Fibroblast of skin of right quadriceps (primary cell): ENCODE measurements around the gene NCAM1.
"Not testable (repeated sequence)": the region's sequence is repeated elsewhere in the genome, so short reads cannot be mapped to it uniquely, and the experiment has no call there.

ENCODE experiments used
- DNase-seq: peaks from one replicate; pipeline ENCODE4 v3.0.0-alpha.2; 2013

The NCAM1 gene

DNA sequence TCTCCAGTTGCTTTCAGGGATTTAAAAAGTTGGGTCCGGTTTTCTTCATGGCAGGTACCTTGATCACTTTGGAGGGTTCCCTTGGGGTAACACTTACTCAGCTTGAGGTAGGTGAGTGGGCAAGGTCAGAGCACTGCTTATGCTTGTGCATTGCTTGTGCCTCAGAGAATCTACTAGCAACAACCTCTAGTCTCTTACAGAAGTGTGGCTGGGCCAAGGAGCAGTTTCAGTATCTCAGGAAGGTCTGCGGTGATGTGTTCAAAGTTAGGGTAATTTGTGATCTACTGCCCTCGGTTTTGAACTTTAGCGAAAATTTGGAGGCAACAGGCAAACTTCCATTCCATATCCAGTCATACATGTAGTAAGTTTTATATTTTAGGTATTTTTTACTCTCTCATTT, 62.8 kb downstream of the NCAM1 start:
- DNase-seq, result no peak

DNA sequence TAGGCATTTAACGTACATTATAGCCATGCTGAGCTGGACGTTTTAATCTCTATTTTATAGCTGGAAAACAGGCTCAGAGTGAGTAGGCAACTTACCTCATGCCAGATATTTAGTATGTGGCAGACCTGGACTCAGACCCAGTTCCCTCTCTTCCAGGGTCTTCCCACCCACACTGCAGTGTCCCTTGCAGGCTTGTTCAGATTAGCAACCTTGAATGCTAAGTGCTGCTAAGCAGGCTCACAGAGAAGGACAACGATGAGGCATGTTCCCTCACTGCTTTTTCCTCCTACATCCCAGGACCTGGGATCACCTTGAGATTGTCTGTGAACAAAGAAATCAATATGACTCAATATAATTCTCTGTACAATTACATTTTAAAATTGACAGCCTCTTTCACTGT, 65.6 kb downstream of the NCAM1 start:
- no peak for DNase-seq

DNA sequence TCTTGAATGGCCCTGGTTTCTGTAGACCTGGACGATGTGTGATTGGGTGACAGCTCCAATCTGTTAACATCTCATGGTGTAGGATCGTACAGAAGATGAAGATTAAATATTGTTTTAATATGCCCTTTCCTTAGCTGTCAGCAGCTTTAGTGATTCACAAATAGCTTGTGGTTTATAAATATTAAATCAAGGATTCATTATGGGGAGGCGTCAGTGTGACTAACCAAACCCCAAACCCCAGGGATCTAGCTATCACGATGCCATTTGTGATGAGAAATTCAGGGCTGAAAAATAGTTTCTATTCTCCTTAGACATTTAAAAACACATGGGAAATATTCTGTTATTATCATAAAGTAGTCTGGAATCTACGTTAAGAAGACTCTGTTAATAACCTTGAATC, 73.4 kb downstream of the NCAM1 start:
- peak; percentile 81 for DNase-seq

DNA sequence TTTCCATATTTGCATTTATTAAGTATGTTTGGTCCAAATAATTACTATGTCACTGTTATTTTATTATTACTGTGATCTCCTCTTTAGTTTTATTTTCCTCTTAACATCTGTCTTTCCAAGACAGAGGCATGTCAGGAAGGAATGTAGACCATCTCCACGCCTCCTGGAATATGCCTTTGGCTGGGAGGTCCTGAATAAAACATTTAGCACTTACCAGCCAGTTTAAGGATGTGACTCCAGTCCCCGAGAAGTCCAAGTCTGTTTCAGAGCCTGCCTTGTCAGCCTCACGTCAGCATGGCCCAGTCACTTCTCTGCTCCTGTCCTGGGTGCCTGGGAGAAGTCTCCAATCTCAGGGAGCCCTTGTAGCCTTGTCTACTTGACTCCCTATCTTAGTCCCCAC, 74.5 kb downstream of the NCAM1 start:
- no peak for DNase-seq

DNA sequence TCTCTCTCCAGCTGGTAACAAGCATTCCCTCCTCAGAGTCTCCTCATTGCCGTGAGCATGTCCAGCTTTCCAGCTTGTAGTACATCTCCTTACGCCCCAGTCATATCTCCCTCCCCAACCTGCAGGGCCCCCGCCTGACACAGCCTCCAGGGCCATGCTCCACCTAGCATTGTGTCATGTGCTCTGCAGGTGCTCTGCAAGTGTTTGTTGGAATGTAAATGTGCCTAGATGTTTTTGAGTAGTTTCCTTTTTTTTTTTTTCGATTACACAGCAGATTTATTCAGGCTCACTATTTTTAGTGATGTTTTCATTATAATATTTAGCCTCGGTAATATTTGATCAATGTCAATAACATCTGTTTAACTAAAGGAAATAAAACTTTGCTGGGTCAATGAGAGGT, 82.5 kb downstream of the NCAM1 start:
- DNase-seq, result no peak

DNA sequence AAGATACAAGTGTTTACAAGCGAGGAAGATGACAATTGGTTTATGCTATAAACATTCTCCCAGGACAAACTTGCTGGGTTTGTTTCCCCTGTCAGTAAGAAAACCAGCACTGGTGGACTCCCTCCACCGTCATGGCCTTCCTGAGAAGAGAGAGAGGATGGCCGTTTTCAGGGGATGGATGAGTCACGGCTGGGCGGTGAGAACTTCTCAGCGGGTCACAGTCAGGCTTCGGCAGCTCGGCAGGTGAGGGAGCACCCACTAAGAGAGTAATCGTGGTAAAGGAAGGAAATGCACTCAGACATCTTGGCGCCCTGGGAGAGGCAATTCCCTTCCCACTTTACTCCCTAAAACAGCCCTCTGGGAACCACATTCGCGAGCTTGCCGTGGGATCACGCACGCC, 83.9 kb downstream of the NCAM1 start:
- DNase-seq, result no peak

DNA sequence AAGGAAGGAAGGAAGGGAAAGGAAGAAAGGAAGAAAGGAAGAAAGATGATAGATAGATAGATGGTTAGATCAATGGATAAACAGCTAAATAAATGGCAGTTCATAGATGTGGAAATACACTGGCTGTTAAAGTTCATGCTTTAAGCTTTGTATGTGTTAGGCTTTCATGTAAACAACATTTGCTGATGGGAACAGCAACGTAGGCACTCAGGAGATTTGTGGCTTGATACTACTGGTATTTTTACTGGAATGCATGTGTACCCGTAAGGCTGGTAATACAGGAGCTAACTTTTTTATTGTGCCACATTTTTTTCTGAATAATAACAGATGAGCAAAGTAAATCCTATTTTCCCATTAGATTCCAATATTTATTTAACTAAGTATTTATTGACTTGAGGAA, 85.6 kb downstream of the NCAM1 start:
- no peak for DNase-seq

DNA sequence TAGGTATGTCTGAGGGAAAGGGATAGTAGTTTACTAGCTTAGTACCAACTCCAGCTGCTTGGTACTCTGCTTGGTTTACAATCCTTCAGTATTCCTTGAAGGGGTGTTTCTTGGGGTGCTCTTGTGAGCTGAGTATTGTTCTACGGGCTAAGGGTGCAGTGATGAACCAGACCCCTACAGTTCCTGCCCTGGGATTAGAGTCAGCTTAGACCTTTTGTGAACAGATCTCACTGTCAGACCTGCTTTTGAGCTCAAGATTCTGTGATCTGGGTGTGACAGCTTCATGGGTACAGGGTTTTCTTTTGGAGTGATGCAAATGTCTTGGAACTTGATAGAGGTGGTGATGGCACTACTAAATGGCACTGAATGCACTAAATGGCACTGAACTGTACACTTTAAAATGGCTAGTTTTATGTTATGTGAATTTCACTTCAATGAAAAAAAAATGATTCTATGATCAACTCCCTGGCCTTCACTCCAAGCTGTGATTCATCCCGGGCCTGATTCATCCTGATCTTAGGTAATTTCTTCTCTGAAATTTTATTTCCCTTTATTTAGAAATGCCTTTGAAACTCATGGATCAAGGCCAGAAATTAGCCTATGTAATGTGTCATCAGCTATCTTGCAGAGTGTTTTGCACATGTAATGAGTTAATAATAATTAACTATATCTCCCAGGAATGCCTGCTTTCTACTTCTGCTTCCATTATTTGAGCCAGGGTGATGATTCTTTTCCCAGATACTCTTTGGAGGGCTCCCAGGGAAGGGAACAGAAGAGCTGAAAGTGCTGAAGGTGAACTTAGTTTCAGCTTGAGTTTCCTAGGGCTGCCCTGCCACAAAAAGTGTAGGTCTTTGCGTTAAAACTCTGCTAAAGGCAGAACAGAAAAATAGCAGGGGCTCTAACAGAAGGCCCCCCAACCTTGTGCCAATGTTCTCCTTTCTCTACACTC, 87.9 kb downstream of the NCAM1 start:
- peak; percentile 94 for DNase-seq

DNA sequence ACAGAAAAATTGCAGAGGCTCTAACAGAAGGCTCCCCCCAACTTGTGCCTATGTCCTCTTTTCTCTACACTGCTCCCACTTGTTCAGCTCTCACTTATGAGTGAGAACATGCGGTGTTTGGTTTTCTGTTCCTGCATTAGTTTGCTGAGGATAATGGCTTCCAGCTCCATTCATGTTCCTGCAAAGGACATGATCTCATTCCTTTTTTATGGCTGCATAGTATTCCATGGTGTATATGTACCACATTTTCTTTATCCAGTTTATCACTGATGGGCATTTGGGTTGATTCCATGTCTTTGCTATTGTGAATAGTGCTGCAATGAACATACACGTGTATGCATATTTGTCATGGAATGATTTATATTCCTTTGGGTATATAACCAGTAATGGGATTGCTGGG, 91.8 kb downstream of the NCAM1 start:
- DNase-seq, result not testable (repeated sequence)

DNA sequence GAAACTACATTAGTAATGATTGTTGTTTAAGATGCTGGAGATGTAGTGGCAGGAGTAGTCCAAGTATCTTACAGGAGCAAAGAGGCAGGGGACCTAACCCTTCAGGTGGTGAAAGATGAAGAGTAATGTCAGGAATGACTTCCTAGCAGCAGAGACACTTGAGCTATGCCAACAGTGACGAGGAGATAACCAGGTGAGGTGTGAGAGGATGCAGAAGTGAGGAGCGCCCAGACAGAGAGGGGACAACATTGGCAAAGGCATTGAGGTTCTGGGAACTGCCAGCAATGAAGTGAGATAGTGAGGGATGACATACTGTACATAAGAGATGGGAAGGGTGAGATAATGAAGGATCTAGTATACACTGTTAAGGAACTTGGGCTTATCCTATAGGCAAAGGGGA, 95.8 kb downstream of the NCAM1 start:
- DNase-seq, result no peak

DNA sequence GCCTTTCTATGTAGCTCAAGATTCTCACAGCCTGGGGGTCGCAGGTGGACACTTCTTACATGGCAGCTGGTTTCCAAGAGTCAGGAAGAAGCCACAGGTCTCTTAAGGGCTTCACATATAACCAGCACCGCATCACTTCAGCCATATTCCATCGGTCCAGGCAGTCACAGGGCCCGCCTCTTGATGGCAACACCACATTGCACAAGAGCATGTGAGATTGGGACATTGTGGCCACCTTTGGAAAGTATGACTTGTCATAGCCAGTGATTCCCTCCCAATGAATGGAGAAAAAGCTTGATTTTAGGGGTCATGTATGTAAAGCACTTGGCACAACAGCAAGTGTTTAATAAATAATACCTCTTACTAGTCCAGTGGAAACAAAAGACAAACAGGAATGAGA, 98.3 kb downstream of the NCAM1 start:
- no peak for DNase-seq

DNA sequence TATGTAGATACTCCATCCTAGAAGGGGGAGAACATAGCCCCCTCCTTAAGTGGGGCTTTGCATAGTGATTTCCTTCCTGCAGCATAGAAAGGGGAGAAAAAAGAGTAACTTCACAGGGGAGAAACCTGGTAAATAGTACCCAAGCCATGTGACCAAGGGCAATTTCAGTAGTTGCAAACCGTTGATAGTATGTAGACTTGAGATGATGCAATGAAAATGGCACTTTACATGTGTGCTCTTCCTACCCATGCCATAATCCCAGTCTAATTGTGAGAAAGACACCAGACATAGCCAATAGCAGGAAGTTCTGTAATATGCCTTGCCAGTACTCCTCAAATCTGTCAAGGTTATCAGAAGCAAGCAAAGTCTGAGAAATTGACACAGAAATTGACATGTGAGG, 104.1 kb downstream of the NCAM1 start:
- no peak for DNase-seq

DNA sequence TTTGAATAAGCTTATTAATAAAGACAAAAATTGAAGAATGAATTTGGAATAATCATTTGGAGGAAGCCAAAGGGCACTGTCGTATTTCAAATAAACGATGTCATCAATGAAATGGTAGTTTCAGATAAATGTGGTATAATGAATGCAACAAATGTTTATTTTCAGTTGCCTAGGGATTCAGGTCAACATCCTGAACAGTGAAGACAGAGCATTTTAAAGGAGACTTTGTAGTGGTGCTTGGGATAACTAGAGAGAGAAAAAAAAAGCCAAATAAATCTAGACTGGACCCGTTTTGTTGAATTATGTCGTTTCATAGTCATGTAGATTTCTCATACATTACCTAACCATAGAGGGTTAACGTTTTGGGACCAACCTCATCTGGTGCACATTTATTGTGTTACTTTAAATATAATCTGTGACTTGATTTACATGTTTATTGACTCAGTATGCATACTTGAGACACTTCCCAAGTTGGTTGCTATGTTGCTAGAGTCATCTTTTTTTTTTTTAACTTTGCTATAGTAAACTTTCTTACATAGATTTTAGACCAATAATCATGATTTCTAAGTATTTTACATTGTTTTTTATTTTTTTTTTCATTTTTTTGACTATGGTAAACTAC, 111.1 kb downstream of the NCAM1 start:
- DNase-seq, result no peak

DNA sequence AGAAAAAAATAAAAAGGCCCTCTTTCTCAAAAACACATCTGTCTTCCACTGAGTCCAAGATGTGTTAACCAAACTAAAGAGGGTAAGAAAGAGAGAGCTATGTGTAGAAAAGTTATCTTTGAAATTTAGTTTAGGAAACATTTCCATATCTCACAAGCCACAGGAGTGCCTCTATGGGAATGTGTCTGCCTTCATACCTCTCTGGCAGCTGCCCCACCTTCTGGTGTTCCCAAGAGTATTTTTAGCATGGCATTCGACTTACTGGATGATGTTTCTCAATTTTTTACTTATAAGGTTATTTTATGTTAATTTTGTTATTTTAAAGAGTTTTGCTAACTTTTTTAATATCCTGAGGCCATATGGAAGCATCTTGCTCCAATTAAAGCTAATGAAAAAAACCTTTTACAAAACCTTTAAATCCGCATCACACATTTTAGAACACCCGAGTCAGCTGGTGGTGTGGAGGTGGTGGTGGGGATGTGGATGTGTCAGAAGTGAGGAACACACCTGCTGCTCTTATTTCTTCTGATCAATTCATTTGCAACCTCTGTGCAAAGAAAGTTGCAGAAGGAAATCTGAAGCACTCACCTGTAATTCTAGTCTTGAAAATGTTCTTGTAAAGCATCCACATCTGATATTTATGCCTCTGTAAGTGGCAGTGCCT, 112.2 kb downstream of the NCAM1 start:
- no peak for DNase-seq

DNA sequence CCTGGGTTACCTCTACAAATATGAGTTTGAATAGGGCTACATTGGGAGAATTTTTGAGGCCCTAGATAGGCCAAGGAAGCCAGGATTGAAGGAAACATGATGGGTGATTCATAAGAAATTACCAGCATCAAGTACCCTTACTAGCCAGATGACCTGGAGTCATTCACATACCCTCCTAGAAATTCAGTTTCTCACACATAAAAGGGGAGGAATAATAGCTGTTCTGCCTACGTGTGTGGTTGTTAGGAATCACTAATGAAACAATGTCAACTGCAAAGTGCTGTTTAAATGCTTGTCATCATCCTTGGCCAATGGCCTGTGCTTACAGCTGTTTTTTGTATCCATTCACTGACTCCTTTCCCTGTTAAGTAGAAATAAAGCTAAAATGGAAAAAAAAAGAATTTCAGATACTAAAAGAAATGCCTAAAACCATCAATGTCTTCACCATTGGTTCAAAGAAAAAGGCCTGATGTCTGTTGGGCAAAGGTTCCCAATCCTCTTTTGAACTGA, 114.4 kb downstream of the NCAM1 start:
- DNase-seq, result no peak

DNA sequence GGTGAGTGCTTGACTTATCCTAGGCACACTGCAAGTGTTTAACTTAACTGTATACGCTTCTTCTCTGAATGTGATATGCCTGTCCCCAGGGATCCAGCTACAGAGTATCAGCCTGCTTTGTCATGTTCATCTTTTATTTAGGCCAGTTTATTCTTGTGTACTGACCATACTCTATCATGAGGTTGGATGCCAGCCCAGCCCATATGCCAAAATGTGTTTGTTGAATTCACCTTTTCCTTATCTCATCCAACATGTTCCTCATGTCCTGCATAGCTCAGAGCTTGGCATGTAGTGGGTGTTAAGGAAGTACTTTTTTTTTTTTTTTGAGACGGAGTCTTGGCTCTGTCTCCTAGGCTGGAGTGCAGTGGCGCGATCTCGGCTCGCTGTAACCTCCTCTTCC, 116.2 kb downstream of the NCAM1 start:
- no peak for DNase-seq

DNA sequence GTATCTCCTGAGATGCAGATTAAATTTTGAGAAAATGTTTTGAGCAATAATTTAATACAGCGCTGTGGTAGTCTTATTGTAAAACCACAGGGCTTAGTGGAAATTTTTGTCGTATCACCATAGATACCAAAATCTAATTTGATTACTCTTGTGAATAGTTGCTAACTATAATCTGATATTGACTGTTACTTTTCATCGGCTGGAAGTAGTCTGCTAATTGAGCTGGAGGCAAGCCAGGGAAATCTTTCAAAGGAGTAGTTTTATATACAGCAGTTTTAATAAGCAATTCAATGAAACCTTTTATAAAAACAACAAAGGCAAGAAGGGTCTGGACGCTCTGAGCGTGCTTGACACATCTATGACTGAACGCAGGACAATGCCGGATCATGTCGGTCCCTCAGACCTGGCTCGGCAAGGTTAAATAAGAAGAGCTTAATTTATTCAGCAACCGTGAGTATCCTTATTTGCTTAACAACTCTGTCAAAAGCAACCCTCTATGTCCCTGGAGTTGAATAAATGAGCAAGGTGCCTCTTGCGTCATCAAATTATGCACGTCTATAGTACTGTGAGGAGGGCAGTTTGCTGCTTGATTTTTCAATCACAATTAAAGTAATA, 121.2 kb downstream of the NCAM1 start:
- no peak for DNase-seq

DNA sequence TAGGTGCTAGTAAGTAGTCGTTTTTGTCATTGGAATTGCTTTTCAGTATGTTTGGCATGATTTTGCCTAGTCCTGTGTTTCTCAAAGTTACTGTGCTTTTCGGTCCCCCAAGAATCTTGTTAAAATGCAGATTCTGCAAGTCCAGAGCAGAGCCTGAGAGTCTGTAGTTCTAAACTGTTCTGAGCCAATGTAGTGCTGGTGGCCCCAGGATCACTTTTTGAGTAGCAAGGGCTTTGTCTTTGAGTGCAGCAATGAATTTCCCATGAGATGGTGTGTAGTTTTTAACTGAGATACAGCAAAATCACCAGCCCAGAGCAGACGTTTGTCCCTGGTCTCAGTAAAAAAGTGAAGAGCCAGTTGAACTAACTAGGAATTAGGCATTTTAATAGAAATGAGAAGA, 122.4 kb downstream of the NCAM1 start:
- no peak for DNase-seq

DNA sequence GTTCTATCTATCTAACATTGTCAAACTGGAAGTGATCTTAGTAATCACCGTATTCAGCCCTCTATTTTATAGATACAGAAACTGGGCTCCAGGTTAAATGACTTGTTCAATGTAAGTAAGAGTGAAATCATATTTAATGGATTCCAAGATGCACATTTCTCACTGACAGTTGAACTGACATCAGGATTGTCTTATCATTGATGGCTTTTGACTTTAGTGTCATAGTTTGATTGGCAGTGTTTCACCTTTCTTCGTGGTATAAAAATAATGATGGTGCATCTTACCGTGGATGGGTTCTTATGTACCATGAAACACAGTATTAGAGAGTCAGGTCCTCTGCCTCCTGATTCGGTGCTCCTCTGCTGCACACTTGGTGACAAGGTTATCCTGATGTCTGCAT, 123.1 kb downstream of the NCAM1 start:
- no peak for DNase-seq

DNA sequence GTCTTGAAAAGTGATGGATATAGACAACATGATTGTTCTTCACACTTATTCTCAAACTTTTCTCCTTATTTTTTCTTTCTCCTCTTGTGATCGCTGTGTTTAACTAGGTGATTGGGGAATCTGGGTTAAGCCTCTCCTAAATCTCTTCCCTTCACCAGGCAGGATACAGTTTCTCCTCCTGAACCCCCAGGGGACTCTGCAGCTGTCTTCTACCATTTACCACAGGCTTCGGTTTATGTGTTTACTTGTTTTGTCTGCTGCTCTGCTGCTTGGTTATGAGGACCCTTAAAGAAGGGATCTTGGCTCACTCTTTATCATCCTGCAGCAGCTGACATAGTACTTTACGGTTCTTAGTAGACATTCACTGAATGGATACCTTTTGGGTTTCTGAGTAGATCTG, 124.2 kb downstream of the NCAM1 start:
- no peak for DNase-seq

DNA sequence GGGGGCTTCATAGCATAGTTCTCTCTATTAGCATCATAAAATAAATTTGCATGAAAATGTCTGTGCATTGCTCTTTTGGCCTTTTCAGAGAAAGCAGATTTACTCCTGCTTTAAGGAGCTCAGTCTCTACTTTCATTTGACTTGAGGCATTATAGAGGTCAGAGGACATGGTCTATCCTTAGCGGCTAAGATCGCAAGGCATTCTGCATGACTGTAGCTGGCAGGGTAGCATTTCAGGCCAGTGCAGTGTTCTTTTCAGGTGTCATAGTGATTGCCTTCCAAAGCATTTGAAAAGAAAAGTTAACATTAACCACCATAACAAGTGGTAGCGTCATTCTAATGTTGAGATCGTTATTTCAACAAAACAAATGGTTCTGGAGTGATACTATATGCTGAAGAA, 126.5 kb downstream of the NCAM1 start:
- DNase-seq, result no peak

DNA sequence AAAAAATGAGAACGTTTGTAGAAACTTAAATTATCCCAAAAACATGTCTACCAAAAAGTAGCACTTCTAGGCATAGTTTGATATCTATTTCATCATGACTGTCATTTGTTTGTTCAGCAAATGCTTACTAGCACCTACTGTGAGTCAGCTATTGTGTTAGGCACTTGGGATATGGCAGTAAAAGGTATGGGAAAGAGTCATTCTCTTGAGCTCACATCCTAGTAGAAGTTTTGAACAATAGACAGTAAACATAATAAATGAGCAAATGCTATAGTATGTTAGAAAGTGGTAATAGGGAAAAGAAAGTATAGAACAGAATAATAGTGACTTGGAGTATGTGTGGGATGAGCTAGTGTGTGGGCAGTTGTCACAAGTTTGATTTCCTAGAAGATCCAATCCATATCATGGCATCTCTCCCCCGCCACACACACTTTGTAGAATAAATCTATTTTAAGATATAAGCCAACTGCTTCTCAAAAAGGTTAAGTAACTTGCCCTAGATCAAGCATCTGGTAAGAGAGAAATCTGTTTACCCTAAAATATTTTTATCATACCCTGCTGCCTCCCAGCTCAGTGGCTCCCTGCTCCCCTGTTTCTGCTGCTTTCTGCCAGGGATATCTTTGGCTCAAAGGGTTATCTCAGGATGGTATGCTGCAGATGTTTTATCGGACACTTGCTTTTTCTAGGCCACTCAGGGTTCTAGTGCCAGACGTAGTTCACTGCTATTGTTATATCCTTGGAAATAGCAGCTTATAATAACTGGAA, 129.7 kb downstream of the NCAM1 start:
- DNase-seq, result no peak

DNA sequence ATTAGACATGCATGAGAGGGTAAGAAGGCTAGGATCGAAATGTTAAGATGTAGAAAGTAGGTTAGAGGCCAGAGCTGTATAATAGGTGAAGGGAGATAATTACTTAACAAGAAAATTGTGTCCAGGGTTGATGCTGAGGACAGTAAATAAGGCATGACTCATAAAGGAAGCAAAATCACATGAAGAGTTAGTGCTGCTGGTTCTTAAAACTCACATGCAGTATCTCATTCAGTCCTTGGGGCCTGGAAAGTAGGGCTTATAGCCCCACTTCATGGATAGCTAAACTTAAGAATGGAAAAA, 130.2 kb downstream of the NCAM1 start:
- peak; percentile 9 for DNase-seq
